IgD-negative memory B cell (primary cell): Measurements from ENCODE around the gene LILRB1. TPM values are rescaled to one million over a fixed set of nuclear protein-coding genes. Genes with fewer than 3 reads are reported as not detected.
"Not testable (repeated sequence)": the region's sequence is repeated elsewhere in the genome, so short reads cannot be mapped to it uniquely, and the experiment has no call there.

Experiments used
- H3K27ac Mint-ChIP-seq, 3 donors: one replicate each; pipeline ENCODE4 v1.8.0; 2020 to 2022; ENCODE audit warnings: mild to moderate bottlenecking in 3 of 3, mixed read lengths in 3 of 3, moderate library complexity in 1 of 3
- H3K27me3 Mint-ChIP-seq: one replicate; pipeline ENCODE4 v1.8.0; 2021; ENCODE audit warnings: mixed read lengths
- H3K36me3 Mint-ChIP-seq: one replicate; pipeline ENCODE4 v1.8.0; 2020; ENCODE audit warnings: mild to moderate bottlenecking, mixed read lengths
- H3K4me1 Mint-ChIP-seq, 3 donors: one replicate each; pipeline ENCODE4 v1.8.0; 2020 to 2022; ENCODE audit warnings: mixed read lengths in 3 of 3, mild to moderate bottlenecking in 1 of 3
- H3K4me3 Mint-ChIP-seq, 4 donors: one replicate each; pipeline ENCODE4 v1.8.0; 2020 to 2022; ENCODE audit warnings: mild to moderate bottlenecking in 4 of 4, mixed read lengths in 4 of 4, moderate library complexity in 3 of 4
- H3K9me3 Mint-ChIP-seq, 3 donors: one replicate each; pipeline ENCODE4 v1.8.0; 2020 to 2021; ENCODE audit warnings: mixed read lengths in 3 of 3, mild to moderate bottlenecking in 1 of 3
- polyA plus RNA-seq: library from polyadenylated mRNA; unstranded; fragments of 300-500 nt; fragmentation: Illumina TruSeq; gene quantifications from one replicate; pipeline ENCODE4 v1.2.3, GENCODE V29; 2021

LILRB1 gene
- polyA plus RNA-seq, 1 donor from 2014 or later, result 24.8 TPM

- H3K36me3 Mint-ChIP-seq, H3K27me3 Mint-ChIP-seq, H3K4me1 Mint-ChIP-seq, H3K4me3 Mint-ChIP-seq, H3K27ac Mint-ChIP-seq, H3K9me3 Mint-ChIP-seq: not testable (repeated sequence)
These were observed 5.8 kb downstream of the LILRB1 start for GRCh38 chr19:54636081-54636480.

- Mint-ChIP-seq H3K4me1 (peaks cover 7 to 11% (median 10%) of the 10 kb centered on the region in 3 donors), H3K27me3 (peaks cover 2% of the 10 kb centered on the region), H3K4me3 (no peak overlapping the region), H3K36me3 (peaks cover 2% of the 10 kb centered on the region), H3K9me3 (peaks cover 0 to 1% (median 0%) of the 10 kb centered on the region in 3 donors), H3K27ac (no peak overlapping the region)
These were observed 8.4 kb downstream of the LILRB1 start for GRCh38 chr19:54638683-54639082.

- H3K4me1 Mint-ChIP-seq, result peaks cover 7 to 11% (median 10%) of the 10 kb centered on the region in 3 donors
- not testable (repeated sequence) for H3K4me3 Mint-ChIP-seq, H3K27ac Mint-ChIP-seq
These were observed 12.7 kb downstream of the LILRB1 start for GRCh38 chr19:54642953-54643352.

GRCh38 chr19:54643583-54643982 lies 13.3 kb downstream of the LILRB1 start:
- not testable (repeated sequence) for H3K36me3 Mint-ChIP-seq, H3K9me3 Mint-ChIP-seq, H3K4me3 Mint-ChIP-seq, H3K27me3 Mint-ChIP-seq, H3K27ac Mint-ChIP-seq
- H3K4me1 Mint-ChIP-seq, result peaks cover 7 to 11% (median 9%) of the 10 kb centered on the region in 3 donors

More at GRCh38 chr19:54642953-54643352, 12.7 kb downstream of the LILRB1 start:
- not testable (repeated sequence) for H3K27me3 Mint-ChIP-seq, H3K36me3 Mint-ChIP-seq, H3K9me3 Mint-ChIP-seq

GRCh38 chr19:54644056-54644455 lies 13.8 kb downstream of the LILRB1 start:
- peaks cover 4 to 10% (median 7%) of the 10 kb centered on the region in 3 donors for H3K4me1 Mint-ChIP-seq
- H3K4me3 Mint-ChIP-seq, result peak overlapping the region in 1 of 4 donors; percentile 49
- H3K27me3 Mint-ChIP-seq, result peaks cover 10% of the 10 kb centered on the region
- no peaks in the 10 kb centered on the region for H3K9me3 Mint-ChIP-seq
- no peaks in the 10 kb centered on the region for H3K36me3 Mint-ChIP-seq
- no peak overlapping the region for H3K27ac Mint-ChIP-seq

GRCh38 chr19:54646331-54646841 lies 16.1 kb downstream of the LILRB1 start:
- Mint-ChIP-seq H3K9me3 (no peaks in the 10 kb centered on the region), H3K4me3 (no peak overlapping the region), H3K27ac (no peak overlapping the region), H3K27me3 (peaks cover 10% of the 10 kb centered on the region), H3K4me1 (peaks cover 4 to 6% (median 4%) of the 10 kb centered on the region in 3 donors), H3K36me3 (no peaks in the 10 kb centered on the region)

GRCh38 chr19:54648129-54648528 lies 17.8 kb downstream of the LILRB1 start:
- H3K4me3 Mint-ChIP-seq, result no peak overlapping the region
- H3K9me3 Mint-ChIP-seq, result no peaks in the 10 kb centered on the region
- no peak overlapping the region for H3K27ac Mint-ChIP-seq
- peaks cover under 1 to 2% (median 2%) of the 10 kb centered on the region in 3 donors for H3K4me1 Mint-ChIP-seq
- H3K36me3 Mint-ChIP-seq, result no peaks in the 10 kb centered on the region
- peaks cover 8% of the 10 kb centered on the region for H3K27me3 Mint-ChIP-seq

- peaks cover 0 to 4% (median 3%) of the 10 kb centered on the region in 3 donors for H3K4me1 Mint-ChIP-seq
- H3K27ac Mint-ChIP-seq, result no peak overlapping the region
- peaks cover 2% of the 10 kb centered on the region for H3K27me3 Mint-ChIP-seq
These were observed 19.9 kb downstream of the LILRB1 start for GRCh38 chr19:54650108-54650655.

GRCh38 chr19:54653181-54653809 lies 23.0 kb downstream of the LILRB1 start:
- no peak overlapping the region for H3K27ac Mint-ChIP-seq
- peaks cover 2% of the 10 kb centered on the region for H3K27me3 Mint-ChIP-seq
- peaks cover 0 to 4% (median 3%) of the 10 kb centered on the region in 3 donors for H3K4me1 Mint-ChIP-seq
- no peaks in the 10 kb centered on the region for H3K9me3 Mint-ChIP-seq
- no peak overlapping the region for H3K4me3 Mint-ChIP-seq
- H3K36me3 Mint-ChIP-seq, result no peaks in the 10 kb centered on the region

More at GRCh38 chr19:54650108-54650655, 19.9 kb downstream of the LILRB1 start:
- no peaks in the 10 kb centered on the region for H3K36me3 Mint-ChIP-seq
- peak overlapping the region in 1 of 4 donors; percentile 32 for H3K4me3 Mint-ChIP-seq
- no peaks in the 10 kb centered on the region for H3K9me3 Mint-ChIP-seq

GRCh38 chr19:54654447-54655321 lies 24.4 kb downstream of the LILRB1 start:
- H3K36me3 Mint-ChIP-seq, result no peaks in the 10 kb centered on the region
- H3K27me3 Mint-ChIP-seq, result peaks cover 5% of the 10 kb centered on the region
- H3K9me3 Mint-ChIP-seq, result peaks cover 0 to 2% (median 0%) of the 10 kb centered on the region in 3 donors
- H3K27ac Mint-ChIP-seq, result no peak overlapping the region
- peak overlapping the region in 1 of 4 donors; percentile 39 for H3K4me3 Mint-ChIP-seq
- peaks cover 3 to 6% (median 4%) of the 10 kb centered on the region in 3 donors for H3K4me1 Mint-ChIP-seq

- no peaks in the 10 kb centered on the region for H3K36me3 Mint-ChIP-seq
- H3K27me3 Mint-ChIP-seq, result peaks cover 21% of the 10 kb centered on the region
- peaks cover 14 to 23% (median 17%) of the 10 kb centered on the region in 3 donors for H3K4me1 Mint-ChIP-seq
- no peak overlapping the region for H3K27ac Mint-ChIP-seq
- no peak overlapping the region for H3K4me3 Mint-ChIP-seq
- H3K9me3 Mint-ChIP-seq, result peaks cover 0 to 2% (median 0%) of the 10 kb centered on the region in 3 donors
These were observed 29.0 kb downstream of the LILRB1 start for GRCh38 chr19:54659300-54659699.

GRCh38 chr19:54660306-54660705 lies 30.0 kb downstream of the LILRB1 start:
- H3K27me3 Mint-ChIP-seq, result peaks cover 25% of the 10 kb centered on the region
- H3K4me3 Mint-ChIP-seq, result peak overlapping the region in 1 of 4 donors; percentile 61
- H3K4me1 Mint-ChIP-seq, result peaks cover 14 to 22% (median 17%) of the 10 kb centered on the region in 3 donors
- H3K36me3 Mint-ChIP-seq, result no peaks in the 10 kb centered on the region
- peaks cover 0 to 2% (median 0%) of the 10 kb centered on the region in 3 donors for H3K9me3 Mint-ChIP-seq
- no peak overlapping the region for H3K27ac Mint-ChIP-seq

GRCh38 chr19:54660964-54661363 lies 30.7 kb downstream of the LILRB1 start:
- peak overlapping the region in 1 of 4 donors; percentile 61 for H3K4me3 Mint-ChIP-seq
- peaks cover 25% of the 10 kb centered on the region for H3K27me3 Mint-ChIP-seq
- H3K4me1 Mint-ChIP-seq, result peaks cover 14 to 22% (median 17%) of the 10 kb centered on the region in 3 donors

GRCh38 chr19:54661846-54662481 lies 31.7 kb downstream of the LILRB1 start:
- H3K4me3 Mint-ChIP-seq, result peak overlapping the region in 3 of 4 donors; percentile 26 to 76 (median 54)
- peaks cover 14 to 22% (median 17%) of the 10 kb centered on the region in 3 donors for H3K4me1 Mint-ChIP-seq
- H3K36me3 Mint-ChIP-seq, result no peaks in the 10 kb centered on the region
- peaks cover 0 to 2% (median 0%) of the 10 kb centered on the region in 3 donors for H3K9me3 Mint-ChIP-seq
- no peak overlapping the region for H3K27ac Mint-ChIP-seq
- peaks cover 27% of the 10 kb centered on the region for H3K27me3 Mint-ChIP-seq

More at GRCh38 chr19:54660964-54661363, 30.7 kb downstream of the LILRB1 start:
- no peaks in the 10 kb centered on the region for H3K36me3 Mint-ChIP-seq
- peaks cover 0 to 2% (median 0%) of the 10 kb centered on the region in 3 donors for H3K9me3 Mint-ChIP-seq
- peak overlapping the region in 1 of 3 donors; percentile 39 for H3K27ac Mint-ChIP-seq
